ENCODE results near the gene C4orf50.

- no peak for TF ChIP-seq RAD21 (conservative IDR thresholded peaks at IDR 0.05)
- no peak for TF ChIP-seq REST (IDR thresholded peaks at IDR 0.05; ENCODE audit: borderline replicate concordance)
- TF ChIP-seq, protein P1, sequence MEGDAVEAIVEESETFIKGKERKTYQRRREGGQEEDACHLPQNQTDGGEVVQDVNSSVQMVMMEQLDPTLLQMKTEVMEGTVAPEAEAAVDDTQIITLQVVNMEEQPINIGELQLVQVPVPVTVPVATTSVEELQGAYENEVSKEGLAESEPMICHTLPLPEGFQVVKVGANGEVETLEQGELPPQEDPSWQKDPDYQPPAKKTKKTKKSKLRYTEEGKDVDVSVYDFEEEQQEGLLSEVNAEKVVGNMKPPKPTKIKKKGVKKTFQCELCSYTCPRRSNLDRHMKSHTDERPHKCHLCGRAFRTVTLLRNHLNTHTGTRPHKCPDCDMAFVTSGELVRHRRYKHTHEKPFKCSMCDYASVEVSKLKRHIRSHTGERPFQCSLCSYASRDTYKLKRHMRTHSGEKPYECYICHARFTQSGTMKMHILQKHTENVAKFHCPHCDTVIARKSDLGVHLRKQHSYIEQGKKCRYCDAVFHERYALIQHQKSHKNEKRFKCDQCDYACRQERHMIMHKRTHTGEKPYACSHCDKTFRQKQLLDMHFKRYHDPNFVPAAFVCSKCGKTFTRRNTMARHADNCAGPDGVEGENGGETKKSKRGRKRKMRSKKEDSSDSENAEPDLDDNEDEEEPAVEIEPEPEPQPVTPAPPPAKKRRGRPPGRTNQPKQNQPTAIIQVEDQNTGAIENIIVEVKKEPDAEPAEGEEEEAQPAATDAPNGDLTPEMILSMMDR (IDR thresholded peaks at IDR 0.05; ENCODE audit: poor library complexity, severe bottlenecking) = no peak
- no peak for TF ChIP-seq POLR2AphosphoS5 (IDR thresholded peaks at IDR 0.05)
- no peak for TF ChIP-seq EZH2 (IDR thresholded peaks at IDR 0.05; ENCODE audit: borderline replicate concordance, insufficient read depth, low read length, poor library complexity, severe bottlenecking)
- no peak for TF ChIP-seq SMC3 (conservative IDR thresholded peaks at IDR 0.05; ENCODE audit: poor library complexity)
Measured at GRCh38 chr4:5933996-5934831, 84.0 kb downstream of the C4orf50 start.
